MCF 10A (cell line): ENCODE data around the gene STK38L. TPM values are rescaled to one million over a fixed set of nuclear protein-coding genes. Genes with fewer than 3 reads are reported as not detected.

ENCODE experiments used
- BruUV-seq: library from RNA; stranded (reverse); fragments of 400-500 nt; replicated peaks from 2 replicates; lab custom pipeline; 2021; lab: Mats Ljungman, UMichigan
- CTCF ChIA-PET: fragments of 300-600 bp; sonication (Branson Sonifier 250); formaldehyde crosslinking; extraction: SDS; loops from one replicate; lab custom pipeline; 2021; ENCODE audit warnings: antibody characterized with exemption, inconsistent platforms; lab: Yijun Ruan, JAX
- POLR2A ChIA-PET: fragments of 300-600, 350-650 bp; sonication (Branson Sonifier 250); formaldehyde crosslinking; extraction: SDS; loops from one replicate; lab custom pipeline; 2020; ENCODE audit warnings: antibody characterized with exemption, inconsistent platforms; lab: Yijun Ruan, JAX
- DNase-seq: peaks from one replicate; pipeline ENCODE4 v3.0.0-alpha.2; 2018; ENCODE audit not compliant: unreplicated experiment
- H3K27ac Mint-ChIP-seq: one replicate; pipeline ENCODE4 v1.8.0; 2022; ENCODE audit warnings: mild to moderate bottlenecking, low read depth, mixed read lengths; ENCODE audit not compliant: unreplicated experiment
- H3K27me3 Mint-ChIP-seq: one replicate; pipeline ENCODE4 v1.8.0; 2022; ENCODE audit warnings: mixed read lengths; ENCODE audit not compliant: insufficient read depth, unreplicated experiment
- H3K36me3 Mint-ChIP-seq: one replicate; pipeline ENCODE4 v1.8.0; 2022; ENCODE audit warnings: mild to moderate bottlenecking, moderate library complexity, mixed read lengths; ENCODE audit not compliant: insufficient read depth, unreplicated experiment
- H3K4me1 Mint-ChIP-seq: one replicate; pipeline ENCODE4 v1.8.0; 2022; ENCODE audit warnings: mixed read lengths; ENCODE audit not compliant: insufficient read depth, unreplicated experiment
- H3K4me3 Mint-ChIP-seq: one replicate; pipeline ENCODE4 v1.8.0; 2022; ENCODE audit warnings: mild to moderate bottlenecking, moderate library complexity, mixed read lengths; ENCODE audit not compliant: unreplicated experiment
- H3K9me3 Mint-ChIP-seq: one replicate; pipeline ENCODE4 v1.8.0; 2022; ENCODE audit warnings: mixed read lengths; ENCODE audit not compliant: unreplicated experiment
- CTCF ChIP-seq: fragments of 200-600 bp; IDR thresholded peaks from one replicate; pipeline ENCODE4 v1.8.0; 2022; ENCODE audit warnings: antibody characterized with exemption, mild to moderate bottlenecking; ENCODE audit not compliant: unreplicated experiment
- intact Hi-C: fragments of 100-400 bp; cut with micrococcal nuclease; formaldehyde crosslinking; loops from 2 replicates; pipeline ENCODE4 v1.14.1; 2022
- total RNA-seq: library from RNA; stranded (reverse); gene quantifications from 2 replicates; pipeline ENCODE4 v1.2.3, GENCODE V29; 2022

Gene STK38L
- total RNA-seq, 1 experiment from 2014 or later = 18.1 TPM

DNA sequence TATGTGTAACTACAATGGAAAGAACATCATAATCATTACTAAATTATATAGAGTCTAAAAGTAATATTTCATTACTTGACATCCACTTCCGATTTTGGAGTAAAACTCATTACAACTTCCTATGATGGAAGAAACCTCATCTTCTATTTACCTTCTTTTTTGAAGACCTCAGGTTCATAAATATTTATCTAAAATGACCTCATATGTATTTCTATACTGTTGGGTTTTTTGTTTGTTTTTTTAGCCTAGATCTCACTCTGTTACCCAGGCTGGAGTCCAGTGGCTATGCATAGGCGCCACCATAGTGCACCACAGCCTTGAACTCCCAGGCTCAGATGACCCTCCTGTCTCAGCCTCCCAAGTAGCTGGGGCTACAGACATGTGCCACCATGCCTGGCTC is 48.6 kb downstream of the STK38L start:
- TF ChIP-seq CTCF = no peak
- Mint-ChIP-seq H3K27me3 (no peaks in the 10 kb centered on the region), H3K36me3 (no peaks in the 10 kb centered on the region), H3K4me3 (no peak overlapping the region), H3K27ac (no peak overlapping the region), H3K4me1 (peaks cover 4% of the 10 kb centered on the region), H3K9me3 (no peaks in the 10 kb centered on the region)
- ChIA-PET CTCF (no interaction called here), POLR2A (no interaction called here)
- intact Hi-C loops = no loop called here
- DNase-seq = no peak
- BruUV-seq = no TSS peak

- H3K27ac Mint-ChIP-seq = no peak overlapping the region
- no TSS peak for BruUV-seq
- H3K27me3 Mint-ChIP-seq = no peaks in the 10 kb centered on the region
- peaks cover 4% of the 10 kb centered on the region for H3K4me1 Mint-ChIP-seq
- H3K9me3 Mint-ChIP-seq = no peaks in the 10 kb centered on the region
- H3K36me3 Mint-ChIP-seq = peaks cover 7% of the 10 kb centered on the region
- H3K4me3 Mint-ChIP-seq = no peak overlapping the region
- no peak for DNase-seq
- intact Hi-C loops = no loop called here
- ChIA-PET CTCF (no interaction called here), POLR2A (no interaction called here)
- TF ChIP-seq CTCF = no peak
These were observed 49.4 kb downstream of the STK38L start for GRCh38 chr12:27293463-27293862.

- BruUV-seq = no TSS peak
These were observed 52.6 kb downstream of the STK38L start for GRCh38 chr12:27296674-27297073.

DNA sequence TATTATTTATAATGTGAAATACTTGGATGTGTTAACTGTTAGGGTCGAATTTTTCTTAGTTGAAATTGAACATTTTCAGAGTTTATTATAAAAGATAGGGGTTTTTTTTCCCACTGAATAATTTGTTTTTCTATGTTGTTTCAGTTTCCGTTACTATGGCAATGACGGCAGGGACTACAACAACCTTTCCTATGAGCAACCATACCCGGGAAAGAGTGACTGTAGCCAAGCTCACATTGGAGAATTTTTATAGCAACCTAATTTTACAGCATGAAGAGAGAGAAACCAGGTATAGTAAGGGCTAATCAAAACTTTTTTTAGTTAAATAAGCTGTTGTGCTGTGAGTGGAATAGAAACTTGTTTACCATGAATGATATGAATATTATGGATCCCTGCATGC is 53.5 kb downstream of the STK38L start:
- no TSS peak for BruUV-seq
- no peak for DNase-seq
- Mint-ChIP-seq H3K36me3 (peaks cover 18% of the 10 kb centered on the region), H3K9me3 (no peaks in the 10 kb centered on the region), H3K27me3 (no peaks in the 10 kb centered on the region), H3K4me1 (no peaks in the 10 kb centered on the region), H3K27ac (no peak overlapping the region), H3K4me3 (no peak overlapping the region)
- no peak for TF ChIP-seq CTCF
- ChIA-PET CTCF (interaction anchor here (0.7 to 2.7 kb wide), 4 partner anchors 8 to 279 kb away, joined by 3 to 22 read pairs (median 4); no protein-coding TSS in a partner anchor), POLR2A (interaction anchor here (0.7 kb wide), 1 partner anchor 226 kb away, joined by 4 read pairs; no protein-coding TSS in a partner anchor)
- intact Hi-C loops = no loop called here

More at GRCh38 chr12:27296674-27297073, 52.6 kb downstream of the STK38L start:
- H3K4me1 Mint-ChIP-seq = no peaks in the 10 kb centered on the region
- POLR2A ChIA-PET = interaction anchor here (0.7 kb wide), 1 partner anchor 227 kb away, joined by 4 read pairs; no protein-coding TSS in a partner anchor
- H3K27ac Mint-ChIP-seq = no peak overlapping the region
- no peak for DNase-seq
- intact Hi-C loops = no loop called here
- peaks cover 18% of the 10 kb centered on the region for H3K36me3 Mint-ChIP-seq
- TF ChIP-seq CTCF = no peak
- H3K4me3 Mint-ChIP-seq = no peak overlapping the region
- H3K27me3 Mint-ChIP-seq = no peaks in the 10 kb centered on the region
- H3K9me3 Mint-ChIP-seq = no peaks in the 10 kb centered on the region
- CTCF ChIA-PET = interaction anchor here (0.7 to 2.7 kb wide), 3 partner anchors 9 to 278 kb away, joined by 3 to 22 read pairs (median 5); no protein-coding TSS in a partner anchor
